ENCODE measurements around the gene TRERF1. TPM values are rescaled to one million over a fixed set of nuclear protein-coding genes. Genes with fewer than 3 reads are reported as not detected.

The TRERF1 gene
- total RNA-seq, 1 experiment from 2014 or later, result 22.3 TPM

GRCh38 chr6:42423244-42423643 lies 28.5 kb downstream of the TRERF1 start (continued):
- TF ChIP-seq ZNF281 (CRISPR knock-in tag; IDR thresholded peaks at IDR 0.05) (no peak), ZNF121 (CRISPR knock-in tag; IDR thresholded peaks at IDR 0.05) (no peak), USF1 (CRISPR knock-in tag; IDR thresholded peaks at IDR 0.05) (no peak), ZNF317 (CRISPR knock-in tag; IDR thresholded peaks at IDR 0.05; ENCODE audit: borderline replicate concordance, low read depth) (no peak), ZNF396 (CRISPR knock-in tag; IDR thresholded peaks at IDR 0.05; ENCODE audit: borderline replicate concordance) (no peak)

- peaks cover 57% of the 10 kb centered on the region for H3K4me1 Mint-ChIP-seq
- no peak overlapping the region for H3K4me3 Mint-ChIP-seq
- peak overlapping the region; percentile 7; the same call in 1 of the 2 replicates for H3K27ac Mint-ChIP-seq
- H3K9me3 Mint-ChIP-seq, result no peaks in the 10 kb centered on the region
- TF ChIP-seq MYBL2 (CRISPR knock-in tag; IDR thresholded peaks at IDR 0.05), result no peak
- no peak for TF ChIP-seq MAX (CRISPR knock-in tag; IDR thresholded peaks at IDR 0.05)
- no peak for TF ChIP-seq ZBTB21 (CRISPR knock-in tag; IDR thresholded peaks at IDR 0.05; ENCODE audit: borderline replicate concordance)
- no peak for TF ChIP-seq FOXP4 (CRISPR knock-in tag; IDR thresholded peaks at IDR 0.05)
- TF ChIP-seq NFE2L1 (CRISPR knock-in tag; IDR thresholded peaks at IDR 0.05), result no peak
- TF ChIP-seq AR (CRISPR knock-in tag; IDR thresholded peaks at IDR 0.05), result no peak
- no peak for TF ChIP-seq MXD4 (CRISPR knock-in tag; IDR thresholded peaks at IDR 0.05; ENCODE audit: borderline replicate concordance)
- no peak for TF ChIP-seq AFF4 (CRISPR knock-in tag; IDR thresholded peaks at IDR 0.05; ENCODE audit: borderline replicate concordance)
- no peak for TF ChIP-seq PREB (CRISPR knock-in tag; IDR thresholded peaks at IDR 0.05; ENCODE audit: borderline replicate concordance)
- TF ChIP-seq JAZF1 (CRISPR knock-in tag; IDR thresholded peaks at IDR 0.05), result no peak
- no peak for TF ChIP-seq E2F5 (CRISPR knock-in tag; IDR thresholded peaks at IDR 0.05)
- TF ChIP-seq ATF2 (CRISPR knock-in tag; IDR thresholded peaks at IDR 0.05; ENCODE audit: borderline replicate concordance, low read depth), result no peak
- TF ChIP-seq JUN (CRISPR knock-in tag; IDR thresholded peaks at IDR 0.05), result no peak
- ChIA-PET POLR2A (interaction anchor here (0.6 kb wide), 1 partner anchor 42 kb away, joined by 6 read pairs; no protein-coding TSS in a partner anchor), CTCF (interaction anchor here (0.7 to 3.7 kb wide), 16 partner anchors 11 to 179 kb away, joined by 3 to 34 read pairs (median 4); partner anchors contain the start of gene TRERF1)
- DNase-seq (ENCODE audit: low spot score) (no peak), ATAC-seq (no peak)
- peaks cover 8% of the 10 kb centered on the region; the same call in 1 of the 2 replicates for H3K36me3 Mint-ChIP-seq
- H3K27me3 Mint-ChIP-seq (ENCODE audit: low read depth), result no peaks in the 10 kb centered on the region
These were observed 31.0 kb downstream of the TRERF1 start for GRCh38 chr6:42420741-42421140.

Measured in WTC11 (cell line).